ENCODE measurements around the gene POLR2L.
A peak's percentile ranks its signal among the peaks of the same experiment; 100 is the strongest.

The POLR2L gene

GRCh38 chr11:853682-854448 lies 11.5 kb upstream of the POLR2L start:
- DNase-seq, result no peak

GRCh38 chr11:852762-853161 lies 10.4 kb upstream of the POLR2L start:
- DNase-seq, result no peak

DNA sequence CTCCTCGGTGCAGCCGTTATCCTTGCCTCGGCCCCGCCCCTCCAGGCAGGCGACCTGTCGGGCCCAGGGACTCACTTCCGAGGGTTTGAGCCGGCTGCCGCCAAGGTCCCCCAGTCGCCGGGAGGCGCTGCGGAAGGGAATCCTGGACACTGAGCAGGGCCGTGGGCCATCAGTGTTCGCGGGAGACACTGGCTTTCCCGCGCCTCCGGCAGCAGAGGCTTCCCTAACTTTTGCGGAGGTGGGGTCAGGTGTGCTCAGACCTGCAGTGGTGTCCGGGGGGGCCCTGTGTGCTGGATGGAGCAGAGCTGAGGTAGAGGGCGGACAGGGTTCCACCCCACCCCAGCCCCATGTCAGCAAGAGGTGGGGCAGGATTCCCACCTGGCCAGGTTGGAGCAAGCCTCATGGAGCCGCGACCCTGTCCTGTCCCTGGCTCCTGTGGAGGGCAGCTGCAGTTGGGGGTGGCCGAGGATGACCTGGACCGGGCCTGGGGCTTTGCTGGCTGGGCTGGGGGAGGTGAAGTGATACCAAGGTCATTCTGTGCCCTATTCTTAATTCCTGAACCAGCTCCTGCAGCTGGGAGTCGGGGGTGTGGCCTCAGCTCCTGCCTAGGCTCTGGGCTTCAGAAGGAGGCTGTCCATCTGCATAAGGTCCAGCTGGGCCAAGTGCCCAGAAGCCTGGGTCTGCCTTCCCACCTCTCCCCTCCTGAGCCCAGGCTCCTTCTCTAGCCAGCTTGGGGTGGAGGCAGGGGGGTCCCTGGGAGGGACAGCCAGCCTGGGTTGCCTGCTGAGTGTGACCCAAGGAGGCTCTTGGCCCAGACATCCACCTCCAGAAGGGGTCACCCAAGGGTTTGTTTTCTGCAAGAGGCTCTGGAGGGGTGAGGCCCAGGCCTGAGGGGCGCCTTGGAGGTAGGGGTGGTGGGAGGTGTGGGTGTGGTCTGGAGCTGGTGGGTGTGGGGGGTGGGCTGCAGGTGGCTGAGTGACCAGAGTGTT lies 8.7 kb upstream of the POLR2L start:
- DNase-seq, result no peak

DNA sequence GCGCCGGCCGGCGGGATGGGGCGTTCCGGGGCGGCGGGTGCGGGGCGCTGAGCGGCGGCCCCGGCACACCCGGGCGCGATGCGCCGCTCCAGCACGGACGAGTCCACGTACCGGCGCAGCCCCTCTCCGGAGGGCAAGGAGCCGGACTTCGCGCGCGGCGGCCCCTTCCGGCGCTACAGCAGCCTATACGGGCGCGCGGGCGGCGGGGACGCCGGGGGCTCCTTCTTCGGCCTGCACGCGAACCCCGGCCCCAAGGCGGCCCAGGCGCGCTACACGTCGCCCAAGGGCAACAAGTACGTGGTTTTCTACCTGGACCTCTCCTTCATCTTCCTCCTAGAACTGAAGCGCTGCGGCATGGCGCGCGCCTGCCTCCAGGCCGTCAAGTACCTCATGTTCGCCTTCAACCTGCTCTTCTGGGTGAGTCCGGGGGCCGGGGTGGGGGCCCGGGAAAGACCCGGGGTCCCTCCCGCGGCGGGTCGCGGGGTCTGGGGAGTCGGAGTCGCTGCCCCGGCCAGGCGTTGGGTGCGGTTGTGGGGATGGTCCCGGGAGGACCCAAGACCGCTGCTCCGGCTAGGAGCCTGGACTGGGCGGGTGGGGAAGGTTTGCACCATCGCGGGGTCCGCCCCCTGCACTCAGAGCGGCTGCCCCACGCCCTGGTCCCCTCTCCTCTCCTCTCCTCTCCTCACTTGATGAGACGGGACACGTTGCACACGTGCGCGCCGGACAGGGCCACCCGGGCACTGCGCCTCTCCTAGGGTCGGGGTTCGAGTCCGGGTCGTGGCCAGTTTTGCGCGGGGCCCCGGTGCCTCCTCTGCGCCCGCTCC lies 7.8 kb upstream of the POLR2L start:
- DNase-seq, result no peak

GRCh38 chr11:849104-849824 lies 6.9 kb upstream of the POLR2L start:
- no peak for DNase-seq

DNA sequence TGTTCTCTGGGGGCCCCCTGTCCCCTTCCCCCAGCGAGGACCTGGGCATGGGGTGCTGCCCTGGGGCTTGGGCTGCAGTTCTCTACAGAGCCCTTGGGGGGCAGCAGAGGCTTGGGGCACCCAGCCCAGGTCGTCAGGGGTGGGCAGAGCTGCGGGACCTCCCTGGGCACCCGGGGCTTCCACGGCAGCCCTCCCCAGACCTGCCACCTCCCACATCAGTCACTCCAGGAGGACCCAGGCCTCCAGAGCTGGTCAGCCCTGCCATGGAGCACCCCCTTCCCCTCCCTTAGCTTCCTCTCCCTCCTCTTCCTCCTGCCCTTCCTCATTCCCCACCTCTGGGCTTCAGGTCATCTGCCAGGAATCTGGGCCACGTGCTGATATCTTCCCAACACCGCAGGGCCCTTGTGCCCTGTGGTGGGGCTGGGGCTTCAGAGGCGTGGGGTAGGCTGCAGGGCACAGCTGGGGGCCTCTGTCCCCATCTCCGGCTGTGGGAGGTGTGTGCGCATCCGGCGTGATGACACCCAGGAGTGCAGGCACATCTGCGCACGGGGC lies 6.1 kb upstream of the POLR2L start:
- no peak for DNase-seq

DNA sequence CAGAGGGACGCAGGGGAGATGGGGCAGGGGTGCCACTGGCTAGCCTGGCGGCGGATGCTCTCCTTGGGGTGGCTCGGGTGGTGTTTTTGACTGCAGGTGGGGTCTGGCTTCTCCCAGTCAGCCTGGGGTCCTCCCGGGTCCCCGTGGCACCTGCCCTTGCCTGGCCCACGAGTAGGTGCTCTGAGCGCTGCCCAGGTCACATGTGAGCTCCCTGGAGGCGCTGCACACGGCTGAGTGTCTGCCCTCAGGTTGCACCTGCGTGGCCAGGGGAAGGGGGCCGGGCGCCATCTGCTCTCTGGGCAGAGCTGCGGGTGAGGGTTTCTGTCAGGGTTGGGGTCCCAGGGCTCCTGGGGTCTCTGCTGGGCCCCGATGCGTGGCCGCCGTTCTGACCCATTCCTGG lies 5.5 kb upstream of the POLR2L start:
- no peak for DNase-seq

- no peak for DNase-seq
Observed at GRCh38 chr11:846496-847098, 4.3 kb upstream of the POLR2L start.

DNA sequence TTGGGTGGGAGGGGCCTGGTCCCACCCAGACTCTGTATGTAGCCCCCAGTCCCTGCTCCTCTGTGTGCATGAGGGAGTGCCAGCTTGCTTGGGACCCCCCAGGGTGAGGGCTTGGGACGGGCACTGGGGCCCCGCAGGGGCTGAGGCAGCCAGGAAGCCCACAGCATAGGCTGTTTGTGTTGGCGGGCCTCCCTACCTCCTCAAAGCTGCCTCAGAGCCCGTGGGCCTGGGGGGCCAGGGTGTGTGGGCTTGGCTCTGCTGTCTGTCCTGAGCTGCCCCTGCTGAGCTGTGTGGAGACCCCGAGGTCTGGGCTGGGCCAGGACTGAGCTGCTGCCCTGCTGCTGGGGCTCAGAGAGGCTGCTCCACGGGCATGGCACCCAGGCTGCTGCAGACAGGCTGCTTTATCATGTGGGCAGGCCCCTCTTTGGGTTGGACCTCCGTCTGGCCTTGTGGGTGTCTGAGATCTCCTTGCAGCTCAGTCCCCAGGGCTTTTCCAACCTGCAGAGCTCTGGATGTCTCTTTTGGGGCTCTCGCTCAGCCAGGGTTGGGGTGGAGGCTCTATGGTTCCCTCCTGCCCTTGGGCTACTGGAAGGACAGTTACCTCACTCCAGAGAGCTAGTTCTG lies 3.7 kb upstream of the POLR2L start:
- no peak for DNase-seq

- peak; percentile 48 for DNase-seq
Observed at GRCh38 chr11:844693-845644, 2.6 kb upstream of the POLR2L start.

DNA sequence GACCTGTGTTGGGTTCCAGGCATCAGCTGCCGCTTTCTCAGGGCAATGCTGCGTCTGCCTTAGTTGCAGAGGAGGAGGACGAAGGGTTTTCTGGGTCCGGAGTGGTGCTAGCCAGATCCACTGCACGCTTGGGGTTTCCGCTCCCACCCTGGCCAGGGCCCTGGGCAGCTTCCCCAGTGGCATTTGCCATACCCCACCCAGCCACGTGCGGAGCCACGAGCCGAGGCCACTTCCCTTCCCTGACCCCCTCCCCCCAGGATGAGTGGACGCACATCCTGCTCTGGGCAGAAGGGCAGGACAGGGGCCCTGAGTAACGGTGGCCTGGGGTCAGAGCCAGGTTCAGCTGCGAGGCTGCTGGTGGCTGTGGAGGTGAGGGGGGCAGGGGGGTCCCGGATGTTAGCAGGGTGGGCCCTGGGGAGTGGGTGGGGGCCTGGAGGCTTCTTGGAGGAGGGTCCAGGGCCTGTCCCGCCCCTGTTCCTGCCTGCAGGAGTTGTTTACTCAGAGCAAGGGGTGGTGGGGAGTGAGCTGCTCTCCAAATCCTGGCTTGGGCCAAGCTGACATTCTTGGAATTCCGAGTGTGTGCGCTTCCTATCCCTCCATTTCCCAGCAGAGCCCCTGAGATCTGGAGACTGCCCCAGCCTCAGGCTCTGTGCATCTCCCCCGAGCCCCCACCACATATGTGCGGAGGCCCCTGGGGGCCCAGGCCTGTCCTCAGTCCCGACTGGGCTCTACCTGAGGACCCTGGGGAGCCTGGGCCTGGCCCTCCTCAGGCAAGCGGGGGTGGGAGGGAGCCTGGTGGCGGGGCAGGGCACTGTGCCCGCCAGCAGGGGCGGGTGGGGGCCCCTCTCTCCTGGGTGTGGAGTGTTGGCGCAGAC lies 1.7 kb upstream of the POLR2L start:
- no peak for DNase-seq

- no peak for DNase-seq
Observed at GRCh38 chr11:843086-843734, 881 bp upstream of the POLR2L start.

DNA sequence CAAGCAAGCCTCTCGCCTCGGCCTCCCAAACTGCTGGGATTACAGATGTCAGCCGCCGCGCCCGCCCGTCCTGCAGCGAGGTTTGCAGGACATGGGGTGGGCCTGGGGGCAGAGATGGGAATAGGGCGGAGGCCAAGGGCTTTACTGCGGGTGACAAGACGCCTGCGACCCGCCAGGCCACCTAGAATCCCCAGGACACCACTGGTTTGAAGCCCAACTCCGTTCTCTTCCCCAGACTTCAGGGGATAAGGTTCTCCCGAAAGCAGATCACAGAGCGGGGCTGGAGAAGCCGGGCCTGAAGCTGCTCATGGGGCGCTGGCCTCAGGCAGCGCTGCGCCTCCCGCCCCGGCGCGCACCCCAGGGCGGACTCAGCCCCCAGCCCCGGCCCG lies 354 bp downstream of the POLR2L start:
- no peak for DNase-seq

DNA sequence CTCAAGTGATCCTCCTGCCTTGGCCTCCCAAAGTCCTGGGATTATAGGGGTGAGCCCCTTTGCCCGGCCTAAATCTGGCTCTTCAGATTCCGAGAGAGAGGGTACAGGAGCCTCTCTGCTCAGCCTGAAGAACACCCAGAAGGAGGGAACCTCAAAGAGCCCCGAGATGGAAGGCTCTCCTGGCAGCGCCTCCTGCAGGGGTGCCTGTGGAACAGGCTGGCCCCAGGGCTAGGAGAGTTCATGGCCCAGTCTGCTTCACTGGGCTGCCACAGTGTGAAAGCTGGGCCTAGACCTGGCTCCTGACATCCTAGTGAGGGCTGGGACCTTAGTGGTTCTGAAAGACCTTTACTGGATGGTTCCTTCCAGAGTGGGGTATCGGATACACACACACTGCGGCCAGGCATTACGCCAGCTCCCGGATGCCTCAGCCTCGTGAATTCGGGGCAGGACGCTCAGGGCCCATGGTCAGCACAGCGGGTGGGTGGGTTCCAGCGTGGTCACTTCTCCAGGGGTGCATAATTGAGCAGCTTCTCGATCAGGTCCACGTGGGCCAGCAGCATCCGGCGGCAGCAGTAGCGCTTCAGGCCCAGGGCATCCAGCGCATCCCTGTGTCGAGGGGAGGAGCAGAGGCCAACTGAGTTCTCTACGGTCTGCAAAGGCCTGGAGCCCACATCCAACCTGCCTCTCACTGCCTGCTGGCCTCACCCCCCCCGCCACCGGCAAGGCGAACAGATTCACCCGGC lies 2.3 kb downstream of the POLR2L start:
- no peak for DNase-seq

DNA sequence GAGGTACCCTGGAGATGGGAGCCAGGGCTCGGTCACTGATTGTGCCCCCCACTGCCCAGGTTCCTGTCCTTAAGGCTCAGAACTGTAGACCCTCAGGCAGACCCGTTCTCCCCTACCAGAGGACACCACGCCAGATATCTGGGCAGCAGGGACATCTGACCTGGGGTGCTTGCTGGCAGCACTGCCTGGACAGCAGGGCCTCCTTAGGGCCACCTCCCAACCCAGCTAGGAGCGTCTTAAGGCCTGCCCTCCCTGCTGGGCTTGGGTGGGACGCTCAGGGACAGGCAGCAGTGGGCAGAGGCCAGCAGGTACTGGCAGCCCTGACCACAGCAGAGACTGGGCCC lies 3.1 kb downstream of the POLR2L start:
- no peak for DNase-seq

DNA sequence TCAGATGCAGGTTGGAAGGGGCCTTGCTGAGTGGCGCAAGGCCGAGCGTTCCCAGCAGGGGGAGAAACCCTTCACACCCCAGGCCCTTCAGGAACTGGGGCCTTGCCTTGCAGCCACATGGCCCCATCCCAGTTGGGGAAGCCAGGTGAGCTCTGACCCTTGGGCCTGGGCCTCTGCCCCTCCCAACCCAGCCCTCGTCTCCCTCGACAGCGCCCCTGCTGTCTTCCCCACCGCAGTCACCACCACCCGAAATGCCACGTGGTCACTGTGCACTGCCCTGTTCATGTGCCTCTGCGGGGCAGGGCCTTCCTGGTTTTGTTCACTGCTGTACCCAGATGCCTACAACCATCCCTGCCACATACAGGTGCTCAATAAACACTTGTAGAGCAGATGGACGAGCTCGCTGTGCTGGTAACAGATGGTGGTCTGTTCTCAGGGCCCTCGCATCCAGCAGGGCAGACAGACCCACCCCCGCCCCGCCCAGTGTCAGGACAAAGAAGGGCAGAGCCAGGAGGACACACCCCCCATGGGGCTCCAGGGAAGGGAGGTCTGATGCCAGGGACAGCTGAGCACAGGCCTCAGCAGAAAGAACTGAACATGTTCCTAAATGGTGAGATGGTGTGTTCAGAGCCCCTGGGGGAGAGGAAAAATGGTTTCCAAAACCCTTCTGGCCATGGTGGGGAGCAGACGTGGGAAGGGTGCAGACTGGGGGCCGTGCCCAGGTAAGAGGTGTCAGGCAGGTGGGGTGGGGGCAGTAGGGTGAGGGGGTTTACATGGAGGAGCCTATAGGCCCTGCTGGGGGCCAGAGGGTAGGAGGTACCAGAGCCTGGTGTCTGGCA lies 3.7 kb downstream of the POLR2L start:
- peak; percentile 74 for DNase-seq

DNA sequence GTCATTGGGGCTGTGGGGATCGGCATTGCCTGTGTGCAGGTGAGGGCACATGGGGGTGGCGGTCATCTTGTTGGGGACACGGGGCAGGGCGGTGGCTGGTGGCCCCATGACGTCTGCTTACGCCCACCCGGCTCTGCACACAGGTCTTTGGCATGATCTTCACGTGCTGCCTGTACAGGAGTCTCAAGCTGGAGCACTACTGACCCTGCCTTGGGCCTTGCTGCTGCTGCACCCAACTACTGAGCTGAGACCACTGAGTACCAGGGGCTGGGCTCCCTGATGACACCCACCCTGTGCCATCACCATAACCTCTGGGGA lies 4.4 kb downstream of the POLR2L start:
- DNase-seq, result no peak

All from DMS 273 treated with DMSO at 0.1 percent for 48 hours (cell line).